PC-9 (cell line): Measurements from ENCODE around the gene TREML4. TPM values are rescaled to one million over a fixed set of nuclear protein-coding genes. Genes with fewer than 3 reads are reported as not detected.

Experiments
- BruUV-seq: library from RNA; stranded (reverse); fragments of 400-500 nt; replicated peaks from 2 replicates; lab custom pipeline; 2021; lab: Mats Ljungman, UMichigan
- CTCF ChIA-PET: fragments of 300-600 bp; sonication (Branson Sonifier 250); formaldehyde crosslinking; loops from one replicate; lab custom pipeline; 2022; ENCODE audit warnings: antibody characterized with exemption; lab: Charles Lee
- POLR2A ChIA-PET: fragments of 300-600 bp; sonication (Branson Sonifier 250); formaldehyde crosslinking; loops from one replicate; lab custom pipeline; 2022; ENCODE audit warnings: antibody characterized with exemption; ENCODE audit not compliant: unreplicated experiment; lab: Charles Lee
- DNase-seq, 2 experiments: peaks; one replicate each; pipeline versions ENCODE4 v3.0.0 to v3.0.0-alpha.2; 2015 to 2022; ENCODE audit warnings: mixed read lengths in 1 of 2
- H2AFZ ChIP-seq: fragments of 200-600 bp; sonication (generic); 2 replicates; pipeline ENCODE4 v1.8.1; 2017; ENCODE audit warnings: antibody characterized with exemption
- H3F3A ChIP-seq: fragments of 200-600 bp; sonication (generic); 2 replicates; pipeline ENCODE4 v1.8.1; 2017; ENCODE audit warnings: antibody characterized with exemption, mild to moderate bottlenecking, low read depth; ENCODE audit not compliant: insufficient read depth
- H3K27ac ChIP-seq: fragments of 200-600 bp; sonication (generic); 2 replicates; pipeline ENCODE4 v1.6.1; 2016; ENCODE audit warnings: mixed run types
- H3K27me3 ChIP-seq: fragments of 200-600 bp; sonication (generic); 2 replicates; pipeline ENCODE4 v1.6.1; 2016; ENCODE audit warnings: low read depth, mixed run types; ENCODE audit not compliant: insufficient read depth
- H3K36me3 ChIP-seq: fragments of 200-600 bp; sonication (generic); 2 replicates; pipeline ENCODE4 v1.6.1; 2016; ENCODE audit warnings: low read depth, mixed run types
- H3K4me1 ChIP-seq: fragments of 200-600 bp; sonication (generic); replicated peaks from 2 replicates; pipeline ENCODE4 v1.6.1; 2016; ENCODE audit warnings: mixed run types; ENCODE audit not compliant: insufficient read depth
- H3K4me2 ChIP-seq: fragments of 200-600 bp; sonication (generic); 2 replicates; pipeline ENCODE4 v1.6.1; 2017; ENCODE audit warnings: mixed run types
- H3K4me3 ChIP-seq: fragments of 200-600 bp; sonication (generic); 2 replicates; pipeline ENCODE4 v1.6.1; 2016; ENCODE audit warnings: mixed run types
- H3K79me2 ChIP-seq: fragments of 200-600 bp; sonication (generic); 2 replicates; pipeline ENCODE4 v1.6.1; 2017; ENCODE audit warnings: low read depth, mixed run types
- H3K9me2 ChIP-seq: fragments of 200-600 bp; sonication (generic); 2 replicates; pipeline ENCODE4 v1.8.1; 2017; ENCODE audit warnings: mild to moderate bottlenecking; ENCODE audit not compliant: insufficient read depth
- H3K9me3 ChIP-seq: fragments of 200-600 bp; sonication (generic); 2 replicates; pipeline ENCODE4 v1.8.1; 2016; ENCODE audit warnings: low read depth; ENCODE audit not compliant: insufficient read depth
- H4K20me1 ChIP-seq: fragments of 200-600 bp; sonication (generic); 2 replicates; pipeline ENCODE4 v1.8.1; 2017; ENCODE audit not compliant: insufficient read depth
- EZH2 ChIP-seq: fragments of 200-600 bp; sonication (generic); IDR thresholded peaks from 2 replicates; pipeline ENCODE4 v1.8.0; 2017; ENCODE audit warnings: antibody characterized with exemption, low read depth
- intact Hi-C: fragments of 100-400 bp; cut with micrococcal nuclease; formaldehyde crosslinking; loops from one replicate; pipeline ENCODE4 v1.10.0; 2022; ENCODE audit not compliant: unreplicated experiment
- total RNA-seq: library from RNA; stranded (reverse); gene quantifications from 2 replicates; pipeline ENCODE4 v1.2.3, GENCODE V29; 2021
- TF ChIP-seq, protein P1 (sequence below): fragments of 200-600 bp; sonication (generic); conservative IDR thresholded peaks from 2 replicates; pipeline ENCODE4 v1.6.1; 2017; ENCODE audit warnings: mixed run types, antibody characterized with exemption, mild to moderate bottlenecking, moderate library complexity

The TREML4 gene
- total RNA-seq, 1 experiment from 2014 or later: not detected

DNA sequence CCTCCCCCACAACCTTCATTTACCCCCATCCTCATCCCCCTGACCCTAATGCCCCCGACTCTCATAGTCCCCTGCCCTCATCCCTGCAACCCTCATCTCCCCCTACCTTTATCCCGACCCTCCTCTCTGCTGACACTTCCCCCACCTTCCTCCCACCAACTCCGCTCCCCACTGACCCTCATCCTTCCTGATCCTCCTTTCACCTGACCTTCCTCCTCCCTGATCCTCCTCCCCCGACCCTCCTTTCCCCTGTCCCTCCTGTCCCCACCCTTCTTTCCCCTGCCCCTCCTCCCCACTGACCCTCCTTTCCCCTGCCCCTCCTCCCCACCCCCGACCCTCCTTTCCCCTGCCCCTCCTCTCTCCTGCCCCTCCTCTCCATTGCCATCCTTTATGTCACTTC, 34.3 kb upstream of the TREML4 start:
- H3K27me3 ChIP-seq: peaks cover 73% of the 10 kb centered on the region
- no peaks in the 10 kb centered on the region for H3K4me1 ChIP-seq
- CTCF ChIA-PET: no interaction called here
- 0 out of 2 replicates have a peak, but pooled peaks cover 5% of the 10 kb centered on the region for H3K9me3 ChIP-seq
- no peak overlapping the region for H3K27ac ChIP-seq
- no peaks in the 10 kb centered on the region for H3F3A ChIP-seq
- DNase-seq: no peak
- no peak overlapping the region for H3K4me2 ChIP-seq
- H3K4me3 ChIP-seq: no peak overlapping the region
- intact Hi-C loops: no loop called here
- H4K20me1 ChIP-seq: no peaks in the 10 kb centered on the region
- H2AFZ ChIP-seq: no peak overlapping the region
- H3K9me2 ChIP-seq: no peaks in the 10 kb centered on the region
- BruUV-seq: no TSS peak
- H3K79me2 ChIP-seq: no peaks in the 10 kb centered on the region
- POLR2A ChIA-PET: no interaction called here
- TF ChIP-seq, protein P1, sequence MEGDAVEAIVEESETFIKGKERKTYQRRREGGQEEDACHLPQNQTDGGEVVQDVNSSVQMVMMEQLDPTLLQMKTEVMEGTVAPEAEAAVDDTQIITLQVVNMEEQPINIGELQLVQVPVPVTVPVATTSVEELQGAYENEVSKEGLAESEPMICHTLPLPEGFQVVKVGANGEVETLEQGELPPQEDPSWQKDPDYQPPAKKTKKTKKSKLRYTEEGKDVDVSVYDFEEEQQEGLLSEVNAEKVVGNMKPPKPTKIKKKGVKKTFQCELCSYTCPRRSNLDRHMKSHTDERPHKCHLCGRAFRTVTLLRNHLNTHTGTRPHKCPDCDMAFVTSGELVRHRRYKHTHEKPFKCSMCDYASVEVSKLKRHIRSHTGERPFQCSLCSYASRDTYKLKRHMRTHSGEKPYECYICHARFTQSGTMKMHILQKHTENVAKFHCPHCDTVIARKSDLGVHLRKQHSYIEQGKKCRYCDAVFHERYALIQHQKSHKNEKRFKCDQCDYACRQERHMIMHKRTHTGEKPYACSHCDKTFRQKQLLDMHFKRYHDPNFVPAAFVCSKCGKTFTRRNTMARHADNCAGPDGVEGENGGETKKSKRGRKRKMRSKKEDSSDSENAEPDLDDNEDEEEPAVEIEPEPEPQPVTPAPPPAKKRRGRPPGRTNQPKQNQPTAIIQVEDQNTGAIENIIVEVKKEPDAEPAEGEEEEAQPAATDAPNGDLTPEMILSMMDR: no peak
- no peak for TF ChIP-seq EZH2
- H3K36me3 ChIP-seq: no peaks in the 10 kb centered on the region

DNA sequence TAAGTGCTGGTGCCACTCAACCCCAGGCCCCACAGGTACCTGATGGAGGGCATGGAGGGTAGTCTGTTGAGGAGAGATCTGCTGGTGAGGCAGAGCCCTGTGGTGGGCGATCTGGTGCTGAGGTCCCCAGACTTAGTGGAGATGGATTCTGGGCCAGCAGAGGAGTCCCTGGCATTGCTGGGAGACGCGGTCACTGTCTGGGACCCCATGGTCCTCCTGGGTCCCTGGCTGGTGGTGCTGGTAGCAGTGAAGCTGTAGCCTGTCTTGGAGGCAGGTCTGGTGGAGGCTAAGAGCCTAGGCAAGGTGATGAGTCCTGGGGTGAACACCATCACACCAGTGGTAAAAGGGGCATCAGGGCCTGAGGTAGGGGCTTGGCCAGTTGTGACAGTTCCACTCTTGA, 33.8 kb upstream of the TREML4 start:
- no TSS peak for BruUV-seq

GRCh38 chr6:41197234-41197633, 30.9 kb upstream of the TREML4 start:
- no peak for DNase-seq
- no peak overlapping the region for H3K4me3 ChIP-seq
- TF ChIP-seq, protein P1: no peak
- TF ChIP-seq EZH2: no peak
- no peaks in the 10 kb centered on the region for H3K79me2 ChIP-seq
- H3K9me3 ChIP-seq: no peaks in the 10 kb centered on the region
- ChIA-PET CTCF (no interaction called here), POLR2A (no interaction called here)
- no TSS peak for BruUV-seq
- no peaks in the 10 kb centered on the region for H3K9me2 ChIP-seq
- no peaks in the 10 kb centered on the region for H4K20me1 ChIP-seq
- H3K36me3 ChIP-seq: no peaks in the 10 kb centered on the region
- peaks cover 64% of the 10 kb centered on the region for H3K27me3 ChIP-seq
- H3K27ac ChIP-seq: no peak overlapping the region
- no peaks in the 10 kb centered on the region for H3K4me1 ChIP-seq
- H2AFZ ChIP-seq: no peak overlapping the region
- no peaks in the 10 kb centered on the region for H3F3A ChIP-seq
- intact Hi-C loops: no loop called here
- H3K4me2 ChIP-seq: no peak overlapping the region

More for the DNA sequence above, 33.8 kb upstream of the TREML4 start:
- POLR2A ChIA-PET: no interaction called here
- DNase-seq: no peak
- CTCF ChIA-PET: no interaction called here
- Histone ChIP-seq H3K79me2 (no peaks in the 10 kb centered on the region), H4K20me1 (no peaks in the 10 kb centered on the region), H3K9me2 (no peaks in the 10 kb centered on the region), H3K27ac (no peak overlapping the region), H3K4me2 (no peak overlapping the region), H3K9me3 (0 out of 2 replicates have a peak, but pooled peaks cover 4% of the 10 kb centered on the region), H3K4me1 (no peaks in the 10 kb centered on the region), H2AFZ (no peak overlapping the region), H3F3A (no peaks in the 10 kb centered on the region), H3K27me3 (peaks cover 74% of the 10 kb centered on the region), H3K36me3 (no peaks in the 10 kb centered on the region), H3K4me3 (no peak overlapping the region)
- intact Hi-C loops: no loop called here
- no peak for TF ChIP-seq EZH2
- TF ChIP-seq, protein P1: no peak
